Measurements from ENCODE around the gene ERBB4. TPM values are rescaled to one million over a fixed set of nuclear protein-coding genes. Genes with fewer than 3 reads are reported as not detected.
"Not testable (repeated sequence)": the region's sequence is repeated elsewhere in the genome, so short reads cannot be mapped to it uniquely, and the experiment has no call there.

The ERBB4 gene
- total RNA-seq, 1 donor: 5.8 TPM

DNA sequence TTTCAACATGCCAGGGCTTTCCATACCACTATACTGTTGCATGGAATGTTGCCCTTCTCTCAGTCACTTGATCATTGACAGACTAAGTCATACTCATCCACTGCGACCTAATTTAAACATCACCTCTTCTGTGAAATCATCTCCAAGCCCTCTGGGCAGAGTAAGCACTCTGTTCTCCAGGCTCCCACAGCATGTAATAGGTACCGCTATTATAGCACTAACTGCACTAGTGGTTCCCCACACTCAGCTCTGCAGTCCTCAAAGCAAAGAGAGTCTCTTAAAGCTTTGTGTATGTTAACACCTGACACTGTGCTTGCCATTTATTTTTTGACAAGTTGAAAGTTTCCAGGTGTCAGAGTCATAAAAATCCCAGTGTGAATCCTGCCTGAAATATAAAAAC lies 947.2 kb downstream of the ERBB4 start:
- no peak for TF ChIP-seq CTCF (IDR thresholded peaks at IDR 0.05; ENCODE audit: insufficient read depth, low read length)
- no peak overlapping the region for H3K4me3 ChIP-seq (ENCODE audit: low read depth, low read length)
- DNase-seq (ENCODE audit: low read depth): no peak

GRCh38 chr2:211568439-211568838 lies 970.2 kb downstream of the ERBB4 start:
- no peak for DNase-seq (ENCODE audit: low read depth)
- no peak for TF ChIP-seq CTCF (IDR thresholded peaks at IDR 0.05; ENCODE audit: insufficient read depth, low read length)

DNA sequence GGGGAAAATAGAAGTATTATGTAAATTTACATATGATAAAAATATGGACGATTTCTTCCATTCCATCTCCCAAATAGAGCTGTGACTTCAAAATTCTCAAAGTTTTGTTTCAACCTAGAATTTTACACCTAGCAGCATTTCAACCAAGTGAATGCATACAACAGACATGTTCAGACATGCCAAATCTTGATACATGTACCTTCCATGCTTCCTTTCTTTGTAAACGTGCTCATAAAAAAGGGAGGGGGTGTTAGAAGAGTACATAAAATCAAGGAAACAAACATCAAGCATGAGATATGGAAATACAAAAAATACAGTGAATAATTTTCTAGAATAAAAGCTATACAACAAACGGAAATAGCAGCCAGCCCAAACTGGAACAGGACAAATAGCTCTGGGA lies 974.2 kb downstream of the ERBB4 start:
- H3K4me3 ChIP-seq (ENCODE audit: low read depth, low read length): no peak overlapping the region
- TF ChIP-seq CTCF (IDR thresholded peaks at IDR 0.05; ENCODE audit: insufficient read depth, low read length): no peak
- DNase-seq (ENCODE audit: low read depth): no peak

More at GRCh38 chr2:211568439-211568838, 970.2 kb downstream of the ERBB4 start:
- no peak overlapping the region for H3K4me3 ChIP-seq (ENCODE audit: low read depth, low read length)

- no peak overlapping the region for H3K4me3 ChIP-seq (ENCODE audit: low read depth, low read length)
- no peak for DNase-seq (ENCODE audit: low read depth)
- TF ChIP-seq CTCF (IDR thresholded peaks at IDR 0.05; ENCODE audit: insufficient read depth, low read length): no peak
Measured at GRCh38 chr2:211545582-211545981, 993.0 kb downstream of the ERBB4 start.

DNA sequence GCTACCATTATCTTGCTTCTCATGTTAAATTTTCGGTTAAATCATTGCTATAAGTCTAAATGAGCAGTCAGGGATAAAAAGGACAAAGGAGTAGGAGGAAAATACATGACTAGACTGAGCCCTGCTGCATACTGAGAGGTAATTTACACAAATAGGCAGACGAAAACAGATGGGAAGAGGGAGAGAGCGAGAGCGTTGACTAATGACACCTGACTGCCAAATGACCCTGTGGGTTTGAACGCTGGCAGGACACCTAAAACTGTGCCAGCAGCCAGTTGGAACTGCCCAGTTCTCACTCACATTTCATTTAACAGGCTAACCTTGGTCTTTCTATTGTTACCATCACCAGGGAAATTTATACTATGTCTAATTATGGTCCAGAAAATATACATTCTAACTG lies 1004.0 kb downstream of the ERBB4 start:
- no peak for TF ChIP-seq CTCF (IDR thresholded peaks at IDR 0.05; ENCODE audit: insufficient read depth, low read length)
- no peak for DNase-seq (ENCODE audit: low read depth)
- H3K4me3 ChIP-seq (ENCODE audit: low read depth, low read length): no peak overlapping the region

DNA sequence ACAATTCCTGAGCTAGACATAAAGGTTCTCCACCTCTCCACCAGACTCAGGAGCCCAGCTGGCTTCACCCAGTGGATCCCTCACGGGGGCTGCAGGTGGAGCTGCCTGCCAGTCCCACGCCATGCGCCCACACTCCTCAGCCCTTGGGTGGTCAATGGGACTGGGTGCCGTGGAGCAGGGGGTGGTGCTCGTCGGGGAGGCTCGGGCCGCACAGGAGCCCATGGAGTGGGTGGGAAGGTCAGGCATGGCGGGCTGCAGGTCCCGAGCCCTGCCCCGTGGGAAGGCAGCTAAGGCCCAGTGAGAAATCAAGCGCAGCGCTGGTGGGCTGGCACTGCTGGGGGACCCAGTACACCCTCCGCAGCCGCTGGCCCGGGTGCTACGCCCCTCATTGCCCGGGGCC lies 1014.4 kb downstream of the ERBB4 start:
- not testable (repeated sequence) for H3K4me3 ChIP-seq (ENCODE audit: low read depth, low read length); DNase-seq (ENCODE audit: low read depth)

- DNase-seq (ENCODE audit: low read depth): no peak
- TF ChIP-seq CTCF (IDR thresholded peaks at IDR 0.05; ENCODE audit: insufficient read depth, low read length): no peak
- H3K4me3 ChIP-seq (ENCODE audit: low read depth, low read length): no peak overlapping the region
Measured at GRCh38 chr2:211516537-211516936, 1022.1 kb downstream of the ERBB4 start.

Measured in fibroblast of the aortic adventitia (primary cell).